ENCODE measurements around the gene PLA2G2C.

PLA2G2C gene

GRCh38 chr1:20194757-20195461, 8.6 kb upstream of the PLA2G2C start:
- no peak overlapping the region for H3K27ac ChIP-seq (ENCODE audit: poor library complexity, severe bottlenecking)
- no peaks in the 10 kb centered on the region for H3K9me3 ChIP-seq (ENCODE audit: severe bottlenecking)
- no peaks in the 10 kb centered on the region for H3K36me3 ChIP-seq (ENCODE audit: low read depth)
- H3K4me3 ChIP-seq (ENCODE audit: severe bottlenecking), result no peak overlapping the region
- H3K27me3 ChIP-seq (ENCODE audit: insufficient read depth, poor library complexity, severe bottlenecking), result no peaks in the 10 kb centered on the region
- no peaks in the 10 kb centered on the region for H3K4me1 ChIP-seq (ENCODE audit: insufficient read depth, poor library complexity, severe bottlenecking)
- TF ChIP-seq, protein P1, sequence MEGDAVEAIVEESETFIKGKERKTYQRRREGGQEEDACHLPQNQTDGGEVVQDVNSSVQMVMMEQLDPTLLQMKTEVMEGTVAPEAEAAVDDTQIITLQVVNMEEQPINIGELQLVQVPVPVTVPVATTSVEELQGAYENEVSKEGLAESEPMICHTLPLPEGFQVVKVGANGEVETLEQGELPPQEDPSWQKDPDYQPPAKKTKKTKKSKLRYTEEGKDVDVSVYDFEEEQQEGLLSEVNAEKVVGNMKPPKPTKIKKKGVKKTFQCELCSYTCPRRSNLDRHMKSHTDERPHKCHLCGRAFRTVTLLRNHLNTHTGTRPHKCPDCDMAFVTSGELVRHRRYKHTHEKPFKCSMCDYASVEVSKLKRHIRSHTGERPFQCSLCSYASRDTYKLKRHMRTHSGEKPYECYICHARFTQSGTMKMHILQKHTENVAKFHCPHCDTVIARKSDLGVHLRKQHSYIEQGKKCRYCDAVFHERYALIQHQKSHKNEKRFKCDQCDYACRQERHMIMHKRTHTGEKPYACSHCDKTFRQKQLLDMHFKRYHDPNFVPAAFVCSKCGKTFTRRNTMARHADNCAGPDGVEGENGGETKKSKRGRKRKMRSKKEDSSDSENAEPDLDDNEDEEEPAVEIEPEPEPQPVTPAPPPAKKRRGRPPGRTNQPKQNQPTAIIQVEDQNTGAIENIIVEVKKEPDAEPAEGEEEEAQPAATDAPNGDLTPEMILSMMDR (IDR thresholded peaks at IDR 0.05; ENCODE audit: poor library complexity, severe bottlenecking), result peak; percentile 74
- DNase-seq (ENCODE audit: low spot score) (no peak), ATAC-seq (ENCODE audit: low read depth) (no peak)

DNA sequence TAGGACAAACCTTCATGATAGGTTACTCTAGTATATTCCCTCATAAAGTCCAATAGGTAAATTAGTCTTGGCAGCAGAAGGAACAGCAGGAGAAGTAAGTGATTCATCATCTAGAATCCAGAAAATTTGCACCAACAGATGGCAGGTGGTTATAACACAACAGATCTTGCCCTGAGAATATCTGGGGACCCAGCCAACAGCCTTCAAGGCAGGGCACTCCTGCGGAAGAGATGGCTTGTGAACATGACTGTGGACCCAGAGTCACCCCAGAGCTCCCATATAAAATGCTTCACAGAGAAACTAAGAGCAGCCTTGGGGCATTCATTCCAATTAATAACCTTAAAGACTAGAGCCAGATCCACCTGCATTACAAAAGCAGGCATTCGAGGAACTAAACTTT, 7.9 kb upstream of the PLA2G2C start:
- ATAC-seq (ENCODE audit: low read depth) (peak; percentile 19; the same call in 1 of the 3 replicates), DNase-seq (ENCODE audit: low spot score) (no peak)
- no peak overlapping the region for H3K4me3 ChIP-seq (ENCODE audit: severe bottlenecking)
- no peak overlapping the region for H3K27ac ChIP-seq (ENCODE audit: poor library complexity, severe bottlenecking)
- H3K4me1 ChIP-seq (ENCODE audit: insufficient read depth, poor library complexity, severe bottlenecking), result no peaks in the 10 kb centered on the region
- H3K9me3 ChIP-seq (ENCODE audit: severe bottlenecking), result no peaks in the 10 kb centered on the region
- H3K36me3 ChIP-seq (ENCODE audit: low read depth), result no peaks in the 10 kb centered on the region
- H3K27me3 ChIP-seq (ENCODE audit: insufficient read depth, poor library complexity, severe bottlenecking), result no peaks in the 10 kb centered on the region
- TF ChIP-seq, protein P1 (IDR thresholded peaks at IDR 0.05; ENCODE audit: poor library complexity, severe bottlenecking), result no peak

GRCh38 chr1:20192871-20193411, 6.6 kb upstream of the PLA2G2C start:
- no peaks in the 10 kb centered on the region for H3K9me3 ChIP-seq (ENCODE audit: severe bottlenecking)
- H3K27ac ChIP-seq (ENCODE audit: poor library complexity, severe bottlenecking), result no peak overlapping the region
- DNase-seq (ENCODE audit: low spot score), result no peak
- no peak for ATAC-seq (ENCODE audit: low read depth)
- TF ChIP-seq, protein P1 (IDR thresholded peaks at IDR 0.05; ENCODE audit: poor library complexity, severe bottlenecking), result no peak
- no peak overlapping the region for H3K4me3 ChIP-seq (ENCODE audit: severe bottlenecking)
- no peaks in the 10 kb centered on the region for H3K4me1 ChIP-seq (ENCODE audit: insufficient read depth, poor library complexity, severe bottlenecking)
- H3K27me3 ChIP-seq (ENCODE audit: insufficient read depth, poor library complexity, severe bottlenecking), result no peaks in the 10 kb centered on the region
- H3K36me3 ChIP-seq (ENCODE audit: low read depth), result no peaks in the 10 kb centered on the region

GRCh38 chr1:20192364-20192763, 6.0 kb upstream of the PLA2G2C start:
- Histone ChIP-seq H3K27ac (ENCODE audit: poor library complexity, severe bottlenecking) (no peak overlapping the region), H3K27me3 (ENCODE audit: insufficient read depth, poor library complexity, severe bottlenecking) (no peaks in the 10 kb centered on the region), H3K36me3 (ENCODE audit: low read depth) (no peaks in the 10 kb centered on the region), H3K9me3 (ENCODE audit: severe bottlenecking) (no peaks in the 10 kb centered on the region), H3K4me3 (ENCODE audit: severe bottlenecking) (no peak overlapping the region), H3K4me1 (ENCODE audit: insufficient read depth, poor library complexity, severe bottlenecking) (no peaks in the 10 kb centered on the region)
- TF ChIP-seq, protein P1 (IDR thresholded peaks at IDR 0.05; ENCODE audit: poor library complexity, severe bottlenecking), result no peak
- no peak; the same call in 2 of the 3 replicates for ATAC-seq (ENCODE audit: low read depth)
- DNase-seq (ENCODE audit: low spot score), result no peak

- no peak overlapping the region for H3K27ac ChIP-seq (ENCODE audit: poor library complexity, severe bottlenecking)
- H3K27me3 ChIP-seq (ENCODE audit: insufficient read depth, poor library complexity, severe bottlenecking), result no peaks in the 10 kb centered on the region
- TF ChIP-seq, protein P1 (IDR thresholded peaks at IDR 0.05; ENCODE audit: poor library complexity, severe bottlenecking), result no peak
- H3K9me3 ChIP-seq (ENCODE audit: severe bottlenecking), result no peaks in the 10 kb centered on the region
- ATAC-seq (ENCODE audit: low read depth) (no peak), DNase-seq (ENCODE audit: low spot score) (no peak)
- H3K4me1 ChIP-seq (ENCODE audit: insufficient read depth, poor library complexity, severe bottlenecking), result no peaks in the 10 kb centered on the region
- no peak overlapping the region for H3K4me3 ChIP-seq (ENCODE audit: severe bottlenecking)
- H3K36me3 ChIP-seq (ENCODE audit: low read depth), result no peaks in the 10 kb centered on the region
These were observed 5.0 kb upstream of the PLA2G2C start for GRCh38 chr1:20191266-20191825.
